Activated CD4-positive, alpha-beta T cell treated with anti-CD3 and anti-CD28 coated beads for 4 hours (primary cell): Measurements from ENCODE around the gene GCGR.

Experiments used
- DNase-seq, 2 donors: peaks; one replicate each; pipeline ENCODE4 v3.0.0-alpha.2; 2020

GCGR gene

GRCh38 chr17:81852237-81852636 lies 48.3 kb downstream of the GCGR start:
- no peak for DNase-seq

- no peak for DNase-seq
Observed at GRCh38 chr17:81854974-81855774, 51.2 kb downstream of the GCGR start.

- DNase-seq = no peak
Observed at GRCh38 chr17:81858170-81858966, 54.4 kb downstream of the GCGR start.

- no peak for DNase-seq
Observed at GRCh38 chr17:81858967-81859905, 55.3 kb downstream of the GCGR start.

- no peak for DNase-seq
Observed at GRCh38 chr17:81859906-81860755, 56.2 kb downstream of the GCGR start, which contains the start of gene P4HB. Gene P4HB (minus strand): TSS chr17:81860535. CDS start chr17:81860471, 64 bp downstream.

DNA sequence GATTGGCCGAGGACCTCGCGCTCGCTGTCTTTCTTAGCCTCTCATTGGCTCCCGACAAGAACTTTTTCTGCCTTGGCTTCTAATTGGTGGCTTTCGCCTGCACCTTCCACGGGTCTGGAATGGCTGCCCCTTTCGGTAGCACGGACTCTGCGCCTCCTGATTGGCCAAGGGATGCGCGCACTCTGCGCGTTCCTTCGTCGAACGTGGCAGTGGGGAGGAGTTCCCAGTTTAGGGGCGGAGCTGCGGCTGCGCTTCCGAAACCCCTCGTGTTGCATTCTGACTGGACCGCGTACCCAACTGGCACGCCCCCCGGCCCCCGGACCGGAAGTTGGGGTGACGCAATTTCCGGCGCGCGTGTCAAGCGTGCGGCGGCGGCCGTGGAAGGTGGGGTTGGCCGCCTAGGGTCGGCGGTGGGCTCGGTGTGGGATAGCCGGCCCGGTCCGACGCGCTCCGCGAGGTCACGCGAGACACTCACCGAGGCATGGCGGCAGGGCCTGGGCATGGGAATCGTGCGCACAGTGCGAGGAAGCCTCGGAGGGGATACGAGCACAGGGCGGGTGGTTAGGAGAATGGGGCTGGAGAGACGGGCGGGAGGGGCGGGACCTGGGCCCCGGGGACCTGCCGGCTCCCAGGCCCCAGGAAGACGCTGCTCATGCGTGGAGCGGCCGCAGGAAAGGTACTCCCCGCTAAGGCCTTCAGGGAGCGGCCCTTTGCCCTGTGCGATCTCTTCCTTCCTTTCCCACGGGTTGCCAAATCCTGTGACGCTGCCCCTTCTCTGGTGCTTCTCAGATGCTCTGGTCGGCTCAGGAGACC lies 57.0 kb downstream of the GCGR start:
- DNase-seq = peak; percentile 98 to 99

- DNase-seq = no peak
Observed at GRCh38 chr17:81863123-81863675, 59.2 kb downstream of the GCGR start.
